ENCODE results near the gene CD300LB. TPM values are rescaled to one million over a fixed set of nuclear protein-coding genes. Genes with fewer than 3 reads are reported as not detected.

Gene CD300LB
- polyA plus RNA-seq, 2 of the 4 experiments (the other 2 are of a cell fraction), result not detected

DNA sequence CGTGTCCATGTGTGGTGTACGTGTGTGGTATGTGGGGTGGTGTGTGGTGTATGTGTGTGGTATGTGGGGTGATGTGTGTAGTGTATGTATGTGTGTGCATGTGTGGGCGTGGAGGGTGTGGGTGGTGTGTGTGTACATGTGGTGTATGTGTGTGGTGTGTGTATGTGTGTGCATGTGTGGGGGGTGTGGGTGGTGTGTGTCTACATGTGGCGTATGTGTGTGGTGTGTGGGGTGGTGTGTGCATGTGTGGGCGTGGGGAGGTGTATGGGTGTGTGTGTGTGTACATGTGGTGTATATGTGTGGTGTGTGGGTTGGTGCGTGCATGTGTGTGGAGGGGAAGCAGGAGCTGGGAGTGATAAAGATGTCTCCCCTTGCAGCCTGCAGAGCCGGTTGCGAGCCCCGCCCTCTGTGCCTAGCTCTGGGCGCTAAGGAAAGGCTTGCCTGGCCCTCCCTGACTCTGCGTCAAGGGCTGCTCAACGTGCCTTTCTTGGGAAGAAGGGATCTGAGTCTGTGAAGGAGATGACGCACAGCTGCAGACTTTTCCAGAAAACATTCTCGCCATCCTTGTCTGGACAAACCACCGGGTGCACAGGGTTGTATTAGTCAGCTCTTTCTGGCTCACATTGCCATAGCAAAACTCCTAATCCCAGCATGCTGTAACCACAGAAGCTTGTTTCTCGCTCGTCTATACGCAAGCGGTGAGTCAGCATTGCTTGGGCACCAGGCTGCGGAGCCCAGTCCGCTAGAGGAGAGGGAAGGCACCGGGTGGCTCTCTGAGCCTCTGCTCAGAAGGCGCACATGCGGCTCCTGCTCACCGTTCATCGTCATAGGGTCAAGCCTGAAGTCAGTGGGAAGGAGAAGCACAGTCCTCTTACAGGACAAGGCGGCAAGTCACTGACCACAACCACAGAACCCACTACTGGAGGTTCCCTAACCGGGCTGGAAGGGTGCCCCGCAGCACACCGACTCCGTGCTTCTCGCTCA is 38.0 kb upstream of the CD300LB start (continued):
- TF ChIP-seq TFCP2L1 (CRISPR knock-in tag; IDR thresholded peaks at IDR 0.05) (no peak), BHLHE40 (IDR thresholded peaks at IDR 0.05; ENCODE audit: low read depth, low read length) (no peak), NPAS2 (CRISPR knock-in tag; IDR thresholded peaks at IDR 0.05; ENCODE audit: borderline replicate concordance) (no peak), JUNB (IDR thresholded peaks at IDR 0.05) (peak; percentile 54; the same call in 1 of the 2 replicates), ATOH8 (CRISPR knock-in tag; IDR thresholded peaks at IDR 0.05; ENCODE audit: low read depth) (0 out of 2 replicates have a peak, but pooled peaks have one; percentile 32), ZFP36 (IDR thresholded peaks at IDR 0.05; ENCODE audit: borderline replicate concordance, partially characterized antibody) (no peak), EP300 (IDR thresholded peaks at IDR 0.05) (peak in 1 of 2 experiments; percentile 74; a peak in 1 of 5 replicates), JUN (IDR thresholded peaks at IDR 0.05) (peak in 1 of 2 experiments; percentile 77; a peak in 3 of 5 replicates), MAX (IDR thresholded peaks at IDR 0.05) (peak; percentile 96), CHD4 (IDR thresholded peaks at IDR 0.05; ENCODE audit: borderline replicate concordance) (no peak), E2F6 (IDR thresholded peaks at IDR 0.05; ENCODE audit: borderline replicate concordance, low read depth) (peak; percentile 94), HOXA7 (CRISPR knock-in tag; IDR thresholded peaks at IDR 0.05) (no peak), ZNF302 (CRISPR knock-in tag; IDR thresholded peaks at IDR 0.05) (no peak), POLR2A (IDR thresholded peaks at IDR 0.05; ENCODE audit: low read length) (peak; percentile 35; the same call in 1 of the 2 replicates), NFE2L2 (conservative IDR thresholded peaks at IDR 0.05; ENCODE audit: low read length) (peak; percentile 48; the same call in 1 of the 2 replicates), MAFK (IDR thresholded peaks at IDR 0.05; ENCODE audit: partially characterized antibody) (peak; percentile 98), HDAC2 (IDR thresholded peaks at IDR 0.05) (no peak), PHF8 (IDR thresholded peaks at IDR 0.05; ENCODE audit: borderline replicate concordance, low read depth) (no peak), ZC3H11A (IDR thresholded peaks at IDR 0.05) (no peak), GATA3 (IDR thresholded peaks at IDR 0.05; ENCODE audit: borderline replicate concordance) (peak; percentile 37; the same call in 1 of the 2 replicates), FOSL2 (IDR thresholded peaks at IDR 0.05) (0 out of 2 replicates have a peak, but pooled peaks have one; percentile 24), FOSL2 (CRISPR knock-in tag; IDR thresholded peaks at IDR 0.05) (peak; percentile 92), EHF (CRISPR knock-in tag; IDR thresholded peaks at IDR 0.05) (no peak), RCOR1 (IDR thresholded peaks at IDR 0.05; ENCODE audit: low read depth, low read length) (no peak)

DNA sequence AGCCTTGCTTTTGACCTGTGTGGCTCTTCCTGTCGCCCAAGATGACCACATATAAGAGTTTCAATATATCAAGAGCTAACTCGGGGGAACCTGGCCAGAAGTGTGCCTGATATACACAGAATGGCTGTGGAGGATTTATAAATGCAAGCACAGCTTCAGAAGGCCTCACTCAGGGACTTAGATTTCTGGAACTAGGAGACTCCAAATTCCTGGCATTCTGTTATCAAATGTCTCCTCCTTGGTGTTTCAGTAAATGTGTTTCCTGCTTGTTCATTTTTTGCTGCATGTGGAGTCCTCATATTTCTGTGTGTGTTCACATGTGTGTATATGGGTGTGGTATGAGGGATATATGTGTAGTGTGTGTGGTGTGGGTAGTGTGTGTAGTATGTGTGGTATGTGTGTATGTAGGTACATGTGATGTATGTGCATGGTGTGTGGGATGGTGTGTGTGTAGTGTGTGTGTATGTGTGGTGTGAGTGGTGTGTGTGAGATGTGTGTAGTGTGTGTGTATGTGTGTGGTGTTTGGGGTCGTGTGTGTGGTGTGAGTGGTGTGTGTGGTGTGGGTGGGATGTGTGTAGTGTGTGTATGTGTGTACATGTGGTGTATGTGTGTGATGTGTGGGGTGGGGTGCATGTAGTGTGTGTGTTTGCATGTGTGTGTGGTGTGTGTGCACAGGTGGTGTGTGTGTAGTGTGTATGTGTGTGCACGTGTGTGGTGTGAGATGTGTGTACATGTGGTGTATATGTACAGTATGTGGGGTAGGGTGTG is 37.0 kb upstream of the CD300LB start:
- FAIRE-seq (no peak), DNase-seq (ENCODE audit: low read depth in 1 of 2, low spot score in 1 of 2) (no peak), ATAC-seq (no peak)
- ChIA-PET POLR2A (no interaction called here), CTCF (interaction anchor here (0.9 to 4.9 kb wide), 7 partner anchors 10 to 169 kb away, joined by 3 to 142 read pairs (median 15); partner anchors contain the start of genes CD300LD and RAB37)
- Histone ChIP-seq H3K4me2 (no peak overlapping the region; the same call in 2 of the 3 replicates), H3K4me1 (peaks cover 27% of the 10 kb centered on the region), H3K9me3 (no peaks in the 10 kb centered on the region; the same call in 2 of the 3 replicates), H3K4me3 (no peak overlapping the region), H3K27ac (peak overlapping the region; percentile 64 to 90)
- 70% methylated on average over 4 of the region's 4 CpGs for WGBS (ENCODE audit: missing lambda C conversion rate)
- TF ChIP-seq RCOR1 (IDR thresholded peaks at IDR 0.05; ENCODE audit: low read depth, low read length) (no peak), BHLHE40 (IDR thresholded peaks at IDR 0.05; ENCODE audit: low read depth, low read length) (no peak), POLR2A (IDR thresholded peaks at IDR 0.05; ENCODE audit: low read length) (no peak), NR3C1 (IDR thresholded peaks at IDR 0.05) (no peak), JUNB (IDR thresholded peaks at IDR 0.05) (no peak), RFX5 (IDR thresholded peaks at IDR 0.05) (no peak), E2F6 (IDR thresholded peaks at IDR 0.05; ENCODE audit: borderline replicate concordance, low read depth) (no peak), PHF8 (IDR thresholded peaks at IDR 0.05; ENCODE audit: borderline replicate concordance, low read depth) (no peak), KDM5A (IDR thresholded peaks at IDR 0.05) (no peak), HMGXB4 (CRISPR knock-in tag; IDR thresholded peaks at IDR 0.05; ENCODE audit: borderline replicate concordance) (no peak), HDAC2 (IDR thresholded peaks at IDR 0.05) (no peak), ZFP36 (IDR thresholded peaks at IDR 0.05; ENCODE audit: borderline replicate concordance, partially characterized antibody) (no peak), ATOH8 (CRISPR knock-in tag; IDR thresholded peaks at IDR 0.05; ENCODE audit: low read depth) (no peak)
- TF ChIP-seq, protein P1, sequence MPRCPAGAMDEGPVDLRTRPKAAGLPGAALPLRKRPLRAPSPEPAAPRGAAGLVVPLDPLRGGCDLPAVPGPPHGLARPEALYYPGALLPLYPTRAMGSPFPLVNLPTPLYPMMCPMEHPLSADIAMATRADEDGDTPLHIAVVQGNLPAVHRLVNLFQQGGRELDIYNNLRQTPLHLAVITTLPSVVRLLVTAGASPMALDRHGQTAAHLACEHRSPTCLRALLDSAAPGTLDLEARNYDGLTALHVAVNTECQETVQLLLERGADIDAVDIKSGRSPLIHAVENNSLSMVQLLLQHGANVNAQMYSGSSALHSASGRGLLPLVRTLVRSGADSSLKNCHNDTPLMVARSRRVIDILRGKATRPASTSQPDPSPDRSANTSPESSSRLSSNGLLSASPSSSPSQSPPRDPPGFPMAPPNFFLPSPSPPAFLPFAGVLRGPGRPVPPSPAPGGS (IDR thresholded peaks at IDR 0.05), result no peak

Data from A549 (cell line).